Activated CD8-positive, alpha-beta memory T cell treated with anti-CD3 and anti-CD28 coated beads for 4 hours (primary cell): ENCODE results near the gene IMPDH2.

Source experiments
- DNase-seq, 2 donors: peaks; one replicate each; pipeline ENCODE4 v3.0.0-alpha.2; 2020; ENCODE audit warnings: low read depth in 2 of 2

Gene IMPDH2

DNA sequence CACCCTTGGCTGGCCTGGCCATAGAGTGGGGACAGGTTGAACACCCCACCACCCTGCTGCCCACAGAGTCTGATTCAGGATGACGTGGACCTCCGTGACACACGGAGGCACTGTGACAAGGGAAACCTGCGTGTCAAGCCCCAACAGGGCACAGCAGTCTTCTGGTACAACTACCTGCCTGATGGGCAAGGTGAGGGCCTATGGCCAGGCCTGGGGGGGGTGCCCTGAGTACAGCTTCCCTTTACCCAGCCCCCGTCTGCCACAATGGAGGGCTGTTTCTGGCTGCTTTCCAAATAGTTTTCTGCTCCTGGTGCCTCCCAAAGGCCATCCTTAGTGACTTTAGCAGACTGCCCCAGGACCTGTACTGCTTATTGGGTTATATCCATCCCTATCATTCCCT is 23.2 kb downstream of the IMPDH2 start:
- no peak for DNase-seq

DNA sequence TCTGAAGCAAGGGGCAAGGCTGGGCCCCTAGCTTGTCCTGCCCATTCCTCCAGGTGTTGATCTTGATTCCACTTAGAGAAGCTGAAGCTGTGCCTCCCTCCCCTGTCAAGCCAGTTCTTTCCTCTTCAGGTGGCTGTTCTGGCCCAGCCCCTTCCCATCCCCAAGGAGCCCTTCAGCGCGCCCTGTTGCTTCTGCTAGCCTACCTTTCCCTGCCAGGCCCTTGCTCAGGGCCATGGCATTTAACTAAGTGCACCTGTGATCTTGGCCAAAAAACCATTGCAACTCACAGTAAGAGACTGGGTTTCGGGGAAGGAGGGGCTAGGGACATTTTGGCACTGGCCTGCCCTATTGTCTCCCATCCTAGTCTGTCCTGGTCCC is 23.9 kb downstream of the IMPDH2 start:
- no peak for DNase-seq

DNA sequence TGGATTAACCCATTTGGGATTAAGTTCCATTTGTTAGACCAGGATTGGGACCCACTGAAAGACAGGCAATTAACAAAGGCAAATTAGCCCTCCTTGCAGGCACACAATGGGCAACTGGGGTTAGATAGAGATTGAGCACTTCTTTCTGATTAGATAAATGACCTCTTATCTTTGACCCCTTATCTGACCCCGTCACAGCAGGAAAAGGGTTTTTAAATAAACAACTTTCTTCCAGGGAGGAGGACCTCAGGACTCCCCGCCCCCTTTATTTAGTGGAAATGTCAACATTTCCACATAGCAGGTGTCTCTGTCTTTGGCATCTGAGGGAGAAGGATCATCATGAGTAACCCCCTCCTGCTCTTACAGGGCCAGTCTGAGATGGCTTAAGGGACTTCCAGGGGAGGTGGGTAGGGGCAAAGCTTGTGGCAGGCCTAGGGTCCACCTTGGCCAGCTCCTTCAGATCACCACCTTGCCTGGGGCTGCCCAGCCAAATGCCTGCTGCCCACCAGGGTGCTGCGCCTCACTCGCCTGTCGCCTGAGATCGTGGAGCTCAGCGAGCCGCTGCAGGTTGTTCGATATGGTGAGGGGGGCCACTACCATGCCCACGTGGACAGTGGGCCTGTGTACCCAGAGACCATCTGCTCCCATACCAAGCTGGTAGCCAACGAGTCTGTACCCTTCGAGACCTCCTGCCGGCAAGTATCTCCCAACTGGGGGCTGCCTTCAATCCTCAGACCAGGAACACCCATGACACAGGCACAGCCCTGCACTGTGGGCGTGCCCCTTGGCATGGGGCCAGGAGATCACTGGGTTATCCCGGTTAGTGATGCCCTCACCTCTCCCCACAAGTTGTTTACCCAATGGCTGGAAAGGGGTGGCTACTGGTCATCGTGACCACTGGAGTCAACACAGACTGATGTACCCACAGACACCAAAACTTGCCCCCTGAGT is 24.6 kb downstream of the IMPDH2 start:
- no peak for DNase-seq

DNA sequence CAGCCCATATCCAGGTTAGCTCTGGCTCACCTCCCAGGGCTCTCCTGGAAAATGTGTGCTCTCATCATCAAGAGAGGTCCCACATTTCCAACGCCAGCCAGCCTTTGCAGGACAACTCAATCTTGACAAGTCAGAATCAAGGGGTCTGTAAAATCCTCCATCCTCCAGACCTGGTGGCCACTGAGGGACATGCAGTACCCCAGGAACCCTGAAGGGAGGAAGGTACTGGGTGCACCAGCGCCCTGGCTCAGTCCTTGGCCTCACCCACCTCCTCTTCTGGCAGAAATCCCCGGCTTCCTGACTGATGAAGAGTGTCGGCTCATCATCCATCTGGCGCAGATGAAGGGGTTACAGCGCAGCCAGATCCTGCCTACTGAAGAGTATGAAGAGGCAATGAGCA is 28.0 kb downstream of the IMPDH2 start:
- DNase-seq: no peak

DNA sequence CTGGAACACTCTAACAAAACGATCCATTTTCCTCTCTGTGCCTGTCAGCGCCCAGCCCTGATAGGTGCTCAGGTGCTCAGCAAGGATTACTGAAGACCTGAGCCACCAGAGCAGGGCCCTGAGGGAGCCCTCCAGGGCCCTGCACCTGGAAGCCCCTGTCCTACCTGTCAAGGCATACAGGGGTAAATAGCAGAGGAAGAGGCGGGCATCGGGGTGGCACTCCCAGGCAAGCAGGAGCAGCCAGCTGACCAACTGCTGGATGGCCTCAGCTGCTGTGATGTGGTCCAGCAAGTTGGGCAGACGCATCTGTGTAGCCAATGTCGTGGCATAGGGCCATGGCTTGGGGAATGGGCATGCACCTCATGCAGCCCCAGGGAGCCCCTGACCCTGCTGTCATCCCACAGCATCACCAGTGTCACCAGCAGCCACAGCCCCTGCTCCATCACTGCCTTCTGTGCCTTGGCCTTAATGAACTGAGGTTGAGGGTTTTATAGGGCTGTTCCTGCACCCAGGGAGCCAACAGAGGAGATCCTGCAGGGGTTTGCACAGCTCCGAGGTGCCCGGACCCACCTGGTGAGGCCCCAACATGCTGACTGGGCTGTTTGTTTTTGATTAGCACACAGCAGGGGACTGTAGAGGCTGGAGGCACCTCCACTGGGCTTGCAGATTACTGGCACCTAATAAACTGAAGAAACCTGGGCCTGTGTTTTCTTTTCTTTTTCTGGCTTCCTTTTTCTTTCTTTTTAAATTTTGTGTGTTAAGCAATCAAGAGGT is 29.9 kb downstream of the IMPDH2 start:
- DNase-seq: no peak

DNA sequence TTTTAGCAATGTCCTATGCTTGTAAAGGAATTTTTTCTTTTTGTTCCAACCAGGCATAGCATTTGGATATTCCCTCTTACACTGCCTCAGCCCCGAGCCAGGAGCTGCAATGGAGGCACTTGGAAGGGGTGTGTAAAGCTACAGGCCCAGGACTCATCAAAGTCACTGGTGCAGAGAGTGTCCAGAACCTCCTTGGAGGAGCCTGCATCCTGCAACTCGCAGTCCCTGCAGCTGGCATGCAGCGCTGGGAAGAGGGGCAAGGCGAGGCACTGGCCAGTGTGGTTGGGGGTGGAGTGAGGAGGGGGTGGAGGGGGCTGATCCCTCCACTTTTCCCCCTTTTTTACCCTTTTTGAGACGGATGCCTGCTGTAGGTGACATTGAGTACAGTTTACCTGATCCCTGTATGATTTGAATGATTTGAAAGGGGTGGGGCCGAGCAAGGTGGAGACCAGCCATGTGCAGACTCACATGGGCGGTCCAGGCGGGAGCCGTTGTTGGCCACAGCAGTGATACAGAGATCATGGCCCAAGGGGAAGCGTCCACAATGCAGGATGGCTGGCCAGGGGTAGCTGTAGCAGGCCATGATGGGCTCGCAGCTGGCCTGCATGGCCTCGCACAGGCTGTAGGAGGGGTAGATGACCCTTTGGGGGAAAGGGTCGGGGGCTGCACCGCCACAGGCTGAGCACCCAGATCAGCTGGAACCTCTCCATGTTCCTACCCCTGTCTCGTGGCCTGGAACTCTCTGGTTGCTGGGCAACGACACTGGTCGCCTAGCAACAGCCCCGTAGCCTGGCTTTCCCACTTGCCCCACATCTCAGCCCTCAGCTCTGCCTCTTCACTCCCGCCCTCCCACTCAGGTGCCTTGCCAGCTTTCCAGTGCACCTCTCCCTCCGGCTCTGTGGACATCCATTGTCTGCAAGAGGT is 31.2 kb downstream of the IMPDH2 start:
- DNase-seq: no peak

DNA sequence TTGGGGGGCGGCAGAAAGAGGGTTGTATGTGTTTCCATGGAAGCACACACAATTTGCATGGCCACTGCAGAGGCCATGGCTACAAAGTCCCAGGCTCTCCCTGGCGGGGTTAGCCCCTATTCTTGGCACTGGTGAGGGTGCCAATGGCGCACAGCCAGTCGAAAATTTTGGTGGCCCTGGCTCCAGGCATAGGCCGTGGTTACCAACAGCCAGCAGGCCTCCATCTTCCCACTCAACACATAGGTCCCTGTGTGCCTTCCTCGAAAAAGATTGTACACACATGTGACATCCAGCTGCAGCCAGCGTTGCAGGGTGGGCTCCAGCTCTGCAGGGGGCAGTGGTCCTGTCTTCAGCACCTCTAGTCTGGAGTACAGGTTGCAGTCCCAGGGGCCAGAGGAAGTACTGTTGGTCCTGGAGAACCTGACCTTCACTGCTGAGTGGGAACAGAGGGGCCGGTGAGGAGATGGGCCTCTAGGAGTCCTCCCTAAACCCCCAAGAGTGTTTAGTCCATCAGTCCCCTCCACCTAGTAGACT is 32.0 kb downstream of the IMPDH2 start:
- no peak for DNase-seq

DNA sequence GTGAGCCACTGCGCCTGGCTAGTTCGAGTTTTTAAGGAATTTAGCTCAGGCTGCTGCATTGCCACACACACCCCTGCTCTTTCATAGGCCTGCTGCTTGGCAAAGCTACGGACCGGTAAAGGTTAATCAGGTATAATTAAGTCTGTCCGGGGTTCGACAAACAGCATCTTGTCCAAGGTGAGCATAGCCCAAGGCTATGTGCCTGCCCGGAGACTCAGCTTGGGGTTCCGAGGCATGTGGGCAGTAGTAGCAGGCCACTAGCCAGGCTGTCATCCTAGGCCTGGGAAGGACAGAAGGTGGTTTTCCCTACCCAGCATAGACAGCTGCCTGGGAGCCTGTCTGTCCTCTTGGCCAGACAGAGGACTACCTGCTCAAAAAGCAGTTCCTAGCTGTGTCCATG is 32.6 kb downstream of the IMPDH2 start:
- no peak for DNase-seq

DNA sequence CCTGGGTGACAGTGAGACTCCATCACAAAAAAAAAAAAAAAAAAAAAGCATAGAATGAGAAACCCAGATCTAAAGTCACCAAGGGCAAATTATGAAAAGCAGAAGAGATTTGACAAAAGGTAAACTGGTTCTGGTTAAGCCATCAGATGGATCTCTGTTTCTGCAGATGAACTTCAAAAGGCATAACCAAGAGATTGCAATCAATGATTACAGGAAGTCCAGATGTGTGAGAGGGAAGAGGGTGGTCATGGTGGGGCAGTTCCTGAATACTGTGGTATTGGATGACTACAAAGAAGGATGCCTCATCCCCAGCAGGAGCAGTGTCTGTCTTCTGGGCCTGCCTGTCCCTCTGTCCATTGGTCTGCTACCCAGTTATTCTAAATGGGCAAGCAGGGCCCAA is 35.4 kb downstream of the IMPDH2 start:
- no peak for DNase-seq

DNA sequence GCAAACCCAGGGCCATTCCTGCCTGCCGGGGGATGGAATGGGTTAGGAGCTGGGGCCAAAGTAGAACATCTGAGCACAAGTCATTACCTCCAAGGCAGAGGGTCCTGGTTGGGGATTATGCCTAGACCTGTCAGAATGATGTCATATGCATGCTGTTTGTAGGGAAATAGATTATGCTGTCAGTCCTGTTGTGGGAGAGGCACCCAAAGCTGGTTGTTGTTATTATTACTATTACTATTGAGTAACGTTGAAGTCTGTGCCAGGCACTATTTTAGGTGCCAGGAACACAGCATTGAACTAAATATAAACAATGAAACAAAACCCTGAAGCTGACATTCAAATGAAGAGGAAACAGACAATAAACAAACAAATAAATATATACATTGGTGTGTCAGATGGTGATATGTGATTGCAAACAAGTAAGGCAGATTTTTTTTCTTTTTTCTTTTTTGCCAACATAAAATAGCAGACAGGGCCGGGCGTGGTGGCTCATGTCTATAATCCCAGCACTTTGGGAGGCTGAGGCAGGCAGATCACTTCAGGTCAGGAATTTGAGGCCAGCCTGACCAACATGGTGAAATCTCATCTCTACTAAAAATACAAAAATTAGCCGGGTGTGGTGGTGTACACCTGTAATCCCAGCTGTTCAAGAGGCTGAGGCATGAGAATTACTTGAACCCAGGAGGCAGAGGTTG is 37.2 kb downstream of the IMPDH2 start:
- no peak for DNase-seq

DNA sequence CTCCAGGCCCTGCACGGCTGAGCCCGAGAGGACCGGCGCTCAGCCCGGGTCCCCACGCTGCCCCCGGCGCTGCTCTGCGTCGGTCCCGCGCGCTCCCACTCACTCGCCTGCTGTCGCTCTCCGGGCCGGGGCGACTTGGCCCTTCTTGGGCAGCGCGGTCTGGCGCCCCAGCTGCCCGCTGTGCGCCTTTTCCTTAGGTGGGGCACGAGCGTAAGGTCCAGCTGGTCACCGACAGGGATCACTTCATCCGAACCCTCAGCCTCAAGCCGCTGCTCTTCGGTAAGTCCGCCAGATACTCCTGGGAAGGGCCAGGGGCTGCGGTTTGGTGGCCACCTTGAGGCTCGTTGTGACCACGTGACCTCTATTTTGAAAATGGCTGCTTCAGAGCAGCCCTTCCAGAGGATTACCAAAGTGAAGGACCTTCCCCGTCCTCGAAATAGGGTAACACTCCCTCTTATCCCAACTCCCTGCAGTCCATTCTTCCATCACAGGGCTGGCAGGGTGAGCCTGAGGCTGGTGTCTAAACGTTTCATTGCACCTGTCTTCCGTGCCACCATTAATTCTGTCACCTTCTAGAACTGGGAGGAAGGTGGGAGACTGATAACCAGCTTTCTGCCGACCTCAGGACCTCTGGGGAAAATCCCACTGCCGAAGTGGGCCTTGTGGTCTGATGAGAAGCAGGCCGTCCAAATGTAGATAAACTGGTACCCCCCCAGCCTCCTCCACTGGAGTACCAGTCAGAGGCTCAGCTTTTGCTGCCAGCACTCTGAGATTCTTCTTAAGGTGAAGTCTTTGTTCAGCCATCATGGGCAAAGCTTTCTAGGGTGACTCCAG is 38.3 kb downstream of the IMPDH2 start:
- no peak for DNase-seq

DNA sequence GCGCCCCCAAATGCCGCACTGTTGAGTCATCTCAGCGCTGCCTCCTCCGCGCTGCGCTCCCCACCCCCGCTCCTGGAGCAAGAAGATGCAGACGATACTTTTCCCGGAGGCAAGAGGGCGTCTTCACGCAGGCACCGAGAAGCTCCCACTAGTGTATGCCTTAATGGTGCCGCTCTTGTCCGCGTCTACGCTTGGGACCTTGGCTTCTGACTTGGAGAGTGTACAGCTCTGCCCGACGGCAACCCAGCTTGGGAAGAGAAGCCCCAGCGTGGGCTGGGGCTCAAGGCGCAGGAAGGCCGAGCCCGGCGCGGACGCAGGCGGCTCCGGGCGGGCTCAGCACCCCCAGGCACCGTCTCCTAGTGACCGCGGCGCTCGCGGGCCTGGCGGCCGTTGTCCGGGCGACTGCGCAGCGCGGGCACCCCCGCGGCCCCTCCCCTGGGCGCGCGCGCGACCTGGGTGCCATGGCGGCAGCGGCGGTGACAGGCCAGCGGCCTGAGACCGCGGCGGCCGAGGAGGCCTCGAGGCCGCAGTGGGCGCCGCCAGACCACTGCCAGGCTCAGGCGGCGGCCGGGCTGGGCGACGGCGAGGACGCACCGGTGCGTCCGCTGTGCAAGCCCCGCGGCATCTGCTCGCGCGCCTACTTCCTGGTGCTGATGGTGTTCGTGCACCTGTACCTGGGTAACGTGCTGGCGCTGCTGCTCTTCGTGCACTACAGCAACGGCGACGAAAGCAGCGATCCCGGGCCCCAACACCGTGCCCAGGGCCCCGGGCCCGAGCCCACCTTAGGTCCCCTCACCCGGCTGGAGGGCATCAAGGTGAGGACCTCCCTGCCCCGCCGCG is 39.2 kb downstream of the IMPDH2 start, which contains the start of gene P4HTM:
P4HTM (plus strand) TSS at position 446 of the 840 bp plus-strand sequence; CDS start at position 462, 16 bp downstream.
- peak; percentile 74 to 75 for DNase-seq

DNA sequence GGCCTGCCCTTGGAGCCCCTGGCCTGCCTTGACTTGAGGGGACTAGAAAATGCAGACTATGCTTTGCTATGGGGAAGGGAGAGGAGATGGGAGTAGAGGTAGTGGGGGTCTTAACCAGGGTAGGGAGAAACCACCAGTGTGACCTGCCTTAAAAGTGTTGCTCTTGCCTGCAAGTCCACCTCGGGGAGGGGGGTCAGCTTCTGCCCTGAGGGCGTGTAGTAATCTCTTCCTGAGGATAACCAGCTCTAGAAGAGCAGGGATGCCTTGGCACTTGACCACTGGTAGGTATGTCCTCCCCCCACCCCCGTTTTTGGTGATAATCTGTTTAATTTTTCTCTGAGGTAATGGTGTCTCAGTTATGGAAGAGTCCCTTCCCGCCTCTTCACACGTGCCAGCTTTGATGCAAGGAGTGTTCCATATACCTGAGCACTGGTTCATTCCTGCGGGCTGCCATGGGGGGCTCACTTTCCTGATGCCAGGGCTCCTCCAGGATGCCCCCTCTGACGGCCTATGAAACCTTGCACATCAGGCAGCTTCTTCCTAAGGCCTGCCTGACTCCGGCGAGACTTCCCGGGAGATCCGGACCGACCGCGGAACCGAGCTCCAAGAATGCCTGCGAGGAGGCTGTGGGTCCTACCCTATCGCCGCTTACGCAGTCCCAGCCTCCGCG is 39.9 kb downstream of the IMPDH2 start:
- no peak for DNase-seq

DNA sequence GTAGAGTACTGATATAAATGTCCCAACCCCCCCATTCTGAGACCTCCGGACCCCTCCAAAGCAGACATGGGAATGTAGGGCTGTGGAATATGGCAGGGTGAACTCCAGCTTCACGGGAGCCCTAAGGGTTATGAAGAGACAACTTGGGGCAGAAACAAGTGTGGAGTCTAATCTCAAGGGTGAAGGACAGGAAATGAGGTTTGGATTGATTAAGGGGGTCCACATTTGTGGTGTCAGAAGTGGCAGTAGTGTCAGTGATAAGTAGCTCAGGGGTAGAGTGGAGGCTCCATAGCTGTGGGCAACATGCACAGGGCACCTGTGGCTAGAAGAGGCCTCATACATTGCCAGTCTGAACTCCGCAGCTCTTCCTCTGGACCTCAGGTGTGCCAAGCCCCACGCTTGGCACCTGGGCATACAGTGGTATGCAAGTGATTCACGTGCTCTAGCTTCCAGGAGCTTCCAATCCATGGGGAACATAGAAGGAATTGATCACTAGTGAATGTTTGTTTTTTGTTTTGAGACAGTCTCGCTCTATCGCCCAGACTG is 43.3 kb downstream of the IMPDH2 start:
- no peak for DNase-seq

DNA sequence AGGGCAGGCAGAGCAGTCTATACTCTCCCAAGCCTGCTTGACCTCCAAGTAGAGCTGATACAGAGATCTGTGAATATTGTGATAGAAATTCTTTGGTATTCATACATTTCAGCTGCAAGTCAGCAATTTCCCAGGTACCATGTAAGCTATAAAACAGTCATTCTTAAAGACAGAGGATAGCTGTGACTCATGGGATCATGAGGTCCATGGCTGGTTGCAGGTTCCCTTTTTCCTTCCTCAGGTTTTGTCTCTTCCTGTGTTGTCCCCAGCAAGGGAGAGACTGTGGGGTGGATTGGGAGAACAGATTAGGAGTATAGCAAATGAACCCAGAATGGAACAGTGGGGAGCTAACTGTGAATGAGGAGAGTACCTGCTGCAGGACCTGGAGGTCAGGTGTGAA is 44.5 kb downstream of the IMPDH2 start:
- no peak for DNase-seq

DNA sequence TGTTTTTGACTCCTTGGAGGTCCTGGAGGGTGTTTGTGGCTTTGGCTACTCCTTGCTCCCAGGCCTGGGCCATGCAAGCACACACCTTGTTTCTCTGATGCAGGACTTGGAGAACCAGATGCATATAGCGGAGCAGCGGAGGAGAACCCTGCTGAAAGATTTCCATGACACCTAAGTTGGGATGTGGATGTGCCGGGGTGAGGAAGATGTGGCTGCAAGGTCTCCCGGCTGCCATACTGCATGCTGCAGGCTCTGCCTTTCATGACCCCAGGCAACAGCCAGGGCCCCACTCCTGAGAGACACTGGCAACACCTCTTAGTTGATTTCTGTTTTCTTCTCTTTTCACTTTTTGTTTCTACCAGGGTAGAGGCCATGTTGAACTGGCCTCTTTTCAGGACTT is 46.1 kb downstream of the IMPDH2 start:
- DNase-seq: no peak

DNA sequence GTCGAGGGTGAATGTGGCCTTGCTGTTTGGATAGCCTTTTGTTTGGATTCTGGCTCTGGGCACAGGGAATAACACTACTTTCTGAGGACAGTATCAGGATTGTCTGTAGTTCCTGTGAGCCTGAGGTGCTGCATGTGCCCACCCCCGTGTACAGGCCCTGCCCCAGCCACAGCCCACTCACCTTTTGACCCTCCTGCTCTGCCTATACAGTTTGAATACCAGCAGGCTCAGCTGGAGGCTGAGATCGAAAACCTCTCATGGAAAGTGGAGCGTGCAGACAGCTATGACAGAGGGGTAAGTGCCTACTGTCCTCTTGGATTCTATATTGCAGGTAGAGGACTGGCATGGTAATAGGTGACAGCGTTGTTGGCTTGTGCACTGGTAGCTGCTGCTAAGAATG is 46.5 kb downstream of the IMPDH2 start:
- no peak for DNase-seq

DNA sequence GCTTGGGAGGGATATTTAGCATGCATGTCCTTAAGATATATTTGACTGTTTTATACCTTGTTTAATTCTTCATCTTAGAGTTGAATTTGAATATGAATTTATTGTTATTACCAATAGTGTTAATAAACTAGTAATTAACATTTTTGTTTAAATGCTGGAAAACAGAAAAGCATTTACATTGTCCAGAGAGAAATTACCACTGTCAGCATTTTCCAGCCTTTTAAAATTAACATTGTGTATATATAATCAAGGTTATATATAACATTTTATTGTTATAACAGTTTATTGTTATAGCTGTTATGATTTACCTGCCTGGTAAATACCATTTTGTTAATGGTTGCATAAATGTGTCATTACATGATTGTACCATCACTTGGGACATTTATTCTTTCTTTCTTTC is 47.2 kb downstream of the IMPDH2 start:
- DNase-seq: no peak
